Hematopoietic multipotent progenitor cell treated with erythropoietin and hydrocortisone succinate and interleukin-3 and kit ligand, for 8 days (in vitro differentiated cells): ENCODE results near the gene PLCB1.

ENCODE experiments used
- DNase-seq: peaks from one replicate; pipeline ENCODE4 v3.0.0-alpha.2; 2015

The PLCB1 gene

GRCh38 chr20:8749101-8749500, 617.0 kb downstream of the PLCB1 start:
- DNase-seq: no peak

DNA sequence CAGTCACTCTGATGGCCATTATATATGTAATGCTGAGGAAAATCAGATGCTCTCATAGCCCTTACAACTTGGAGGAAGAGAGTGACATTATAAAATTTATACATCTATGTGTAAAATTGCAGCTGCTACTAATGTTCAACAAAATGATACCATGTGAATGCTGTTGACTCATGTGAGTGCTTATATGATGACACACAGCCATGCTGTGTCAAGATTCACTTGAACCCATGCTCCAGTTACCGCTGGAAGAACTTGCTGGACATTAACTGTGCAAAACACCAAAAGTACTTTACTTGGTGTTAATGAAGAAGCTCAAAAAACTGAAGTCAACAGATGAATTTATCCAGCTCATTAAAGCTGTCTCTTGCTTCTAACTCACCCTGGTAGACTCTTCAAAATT, 617.9 kb downstream of the PLCB1 start:
- DNase-seq: no peak

- DNase-seq: no peak
These were observed 623.5 kb downstream of the PLCB1 start for GRCh38 chr20:8755340-8756118.

DNA sequence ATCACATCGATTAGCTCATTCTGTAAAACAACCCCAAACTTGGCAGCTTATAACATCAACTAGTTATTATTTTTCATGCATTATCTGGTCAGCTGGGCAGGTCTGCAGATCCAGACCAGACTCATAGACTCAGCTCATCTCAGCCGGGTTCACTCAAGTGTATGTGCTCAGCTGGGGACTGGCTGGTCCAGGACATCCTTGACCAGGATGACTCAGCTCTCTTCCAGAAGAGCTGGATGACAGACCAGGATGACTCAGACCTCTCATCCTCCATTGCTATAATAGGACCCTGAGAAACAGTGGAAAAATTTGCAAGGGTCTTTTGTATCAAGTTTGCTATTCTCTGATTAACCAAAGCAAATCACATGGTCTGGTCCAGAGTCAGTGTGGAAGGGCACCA, 624.3 kb downstream of the PLCB1 start:
- DNase-seq: peak; percentile 3

GRCh38 chr20:8757146-8757545, 625.1 kb downstream of the PLCB1 start:
- peak; percentile 58 for DNase-seq

DNA sequence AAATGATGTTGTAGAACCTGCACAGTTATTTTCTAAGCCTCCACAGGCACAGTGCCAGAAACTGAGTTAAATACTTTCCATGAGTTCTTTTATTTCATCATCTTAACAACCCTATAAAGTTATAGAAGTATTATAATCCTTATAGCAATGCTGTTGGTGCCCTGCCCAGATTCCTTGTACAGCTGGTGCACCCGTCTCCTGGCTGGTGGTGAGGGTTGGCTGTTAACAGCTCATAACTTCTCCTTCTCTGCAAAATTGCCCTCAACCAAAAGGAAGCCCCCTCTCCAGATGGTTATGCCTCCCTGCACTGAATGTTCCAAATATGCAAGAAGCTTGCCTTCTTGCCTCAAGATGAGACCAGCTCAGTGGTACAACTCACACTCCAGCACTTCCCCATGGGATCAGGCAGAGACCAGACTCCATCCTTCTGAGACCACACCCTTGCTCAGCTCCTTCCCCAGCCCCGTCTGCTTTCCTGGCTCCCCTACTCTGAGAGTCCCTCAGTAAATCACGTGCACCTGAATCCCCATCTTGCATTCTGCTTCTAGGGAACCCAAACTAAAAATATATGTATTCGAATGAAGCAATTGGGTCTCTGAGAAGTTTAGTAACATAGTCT, 632.4 kb downstream of the PLCB1 start:
- no peak for DNase-seq

DNA sequence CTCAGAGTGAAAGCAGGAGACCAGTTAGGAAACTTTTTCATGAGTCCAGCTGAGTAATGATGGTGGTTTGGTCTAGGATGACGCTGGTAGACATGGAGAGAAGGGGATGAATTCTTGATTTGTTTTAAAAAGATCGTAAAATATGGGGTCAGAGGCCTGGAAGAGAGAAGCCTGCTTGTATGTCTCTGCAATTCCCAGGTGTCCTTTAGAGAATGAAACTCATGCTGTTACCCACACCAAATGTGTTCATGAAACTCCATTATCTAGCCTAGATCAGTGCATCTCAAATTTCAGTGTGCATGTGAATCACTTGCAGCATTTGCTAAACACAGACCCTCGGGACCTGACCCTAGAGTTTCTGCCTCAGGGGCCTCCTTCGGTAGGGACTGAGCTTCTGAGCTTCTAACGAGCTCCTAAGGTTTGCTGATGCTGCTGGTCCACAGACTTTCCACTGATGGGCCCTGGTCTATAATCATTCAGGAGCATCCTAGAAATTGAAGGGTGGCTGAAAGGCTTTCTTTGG, 634.9 kb downstream of the PLCB1 start:
- no peak for DNase-seq

GRCh38 chr20:8774412-8774811, 642.3 kb downstream of the PLCB1 start:
- no peak for DNase-seq

DNA sequence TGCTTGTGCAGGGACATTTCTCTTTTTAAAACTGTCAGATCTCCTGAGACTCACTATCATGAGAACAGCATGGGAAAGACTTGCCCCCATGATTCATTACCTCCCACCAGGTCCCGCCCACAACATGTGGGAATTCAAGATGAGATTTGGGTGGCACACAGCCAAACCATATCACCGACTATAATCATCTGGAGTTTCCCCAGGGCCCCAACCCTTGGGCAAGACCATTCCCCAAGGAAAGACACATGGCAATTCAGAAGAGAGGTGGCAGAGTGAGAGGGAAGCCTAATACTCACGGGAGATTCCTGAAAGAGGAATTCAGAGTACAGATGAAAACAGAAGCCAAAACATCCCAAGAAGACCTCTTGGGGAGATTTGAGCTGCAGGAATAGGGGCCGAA, 645.8 kb downstream of the PLCB1 start:
- no peak for DNase-seq

DNA sequence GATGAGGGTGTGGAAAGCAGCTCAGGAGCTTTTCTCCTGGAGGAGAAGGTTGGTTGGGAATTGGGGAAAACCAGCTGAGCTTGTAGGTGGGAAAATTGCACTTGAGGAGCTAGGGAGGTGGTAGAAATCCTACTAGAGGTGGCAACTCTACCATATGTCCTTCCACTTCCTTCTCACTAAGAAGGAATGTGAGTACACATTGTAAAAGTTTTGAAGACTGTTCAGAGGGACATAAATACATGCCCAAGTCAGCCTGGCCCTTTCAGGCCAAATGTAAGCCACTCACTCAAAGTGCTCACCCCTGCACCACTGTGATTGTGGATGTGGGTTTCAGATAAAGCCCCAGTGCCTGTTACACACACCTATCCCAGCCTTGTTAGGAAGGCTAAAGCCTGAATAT, 646.3 kb downstream of the PLCB1 start:
- no peak for DNase-seq

GRCh38 chr20:8780915-8781314, 648.8 kb downstream of the PLCB1 start:
- no peak for DNase-seq

GRCh38 chr20:8782804-8783203, 650.7 kb downstream of the PLCB1 start:
- DNase-seq: no peak

GRCh38 chr20:8783734-8784133, 651.7 kb downstream of the PLCB1 start:
- no peak for DNase-seq

DNA sequence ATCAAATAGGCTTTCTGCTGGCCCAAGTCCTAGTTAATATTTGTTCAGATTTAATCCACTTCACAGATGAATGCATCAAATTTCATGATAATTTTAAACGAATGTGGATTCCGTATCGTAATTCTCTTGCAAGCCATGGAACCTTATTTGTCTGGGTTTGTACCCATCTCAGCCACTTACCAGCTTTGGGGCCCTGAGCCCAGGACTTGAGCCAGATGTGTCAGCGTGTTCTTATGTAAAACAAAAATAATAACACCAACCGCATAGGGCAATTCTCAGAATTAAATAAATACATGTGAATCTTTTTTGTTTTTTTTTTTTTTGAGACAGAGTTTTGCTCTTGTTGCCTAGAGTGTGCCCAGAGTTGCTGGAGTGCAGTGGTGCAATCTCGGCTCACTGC, 654.3 kb downstream of the PLCB1 start:
- DNase-seq: no peak

DNA sequence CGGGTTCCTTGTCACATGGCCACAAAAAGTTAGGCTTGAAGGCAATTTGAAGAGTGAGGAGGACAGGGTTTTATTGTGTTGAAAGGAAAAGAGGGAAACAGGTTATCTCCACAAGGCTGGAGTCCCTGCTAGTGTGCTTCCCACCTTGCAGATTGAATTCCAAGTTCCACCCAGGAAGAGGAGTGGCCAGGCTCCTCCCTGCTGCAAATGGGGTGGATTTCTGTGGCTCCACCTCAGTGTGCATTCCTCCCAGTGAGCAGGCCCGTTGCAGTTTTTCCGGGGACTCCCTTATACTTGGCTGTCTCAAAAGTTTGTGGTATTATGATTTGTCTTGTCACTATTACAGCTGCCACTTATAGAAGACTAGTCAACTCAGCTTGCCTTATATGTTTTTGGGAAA, 655.0 kb downstream of the PLCB1 start:
- no peak for DNase-seq

DNA sequence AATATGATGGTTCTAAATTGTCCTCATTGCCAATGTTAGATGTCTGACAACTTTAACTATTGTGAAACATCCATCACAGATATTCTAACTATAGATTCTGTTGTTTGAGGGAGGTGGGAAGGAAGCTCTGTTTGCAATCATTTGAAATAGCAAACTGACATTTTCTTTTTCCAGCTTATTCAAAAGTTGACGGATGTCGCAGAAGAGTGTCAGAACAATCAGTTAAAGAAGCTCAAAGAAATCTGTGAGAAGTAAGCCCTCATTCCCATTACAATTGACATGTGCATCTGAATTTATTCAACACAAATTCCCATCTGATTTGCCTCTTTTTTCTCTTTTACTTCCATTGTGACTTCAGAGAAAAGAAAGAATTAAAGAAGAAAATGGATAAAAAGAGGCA, 656.2 kb downstream of the PLCB1 start:
- DNase-seq: no peak

- no peak for DNase-seq
These were observed 656.8 kb downstream of the PLCB1 start for GRCh38 chr20:8788831-8789230.

GRCh38 chr20:8790442-8791074, 658.5 kb downstream of the PLCB1 start:
- peak; percentile 65 for DNase-seq

GRCh38 chr20:8795404-8795803, 663.3 kb downstream of the PLCB1 start:
- DNase-seq: no peak

DNA sequence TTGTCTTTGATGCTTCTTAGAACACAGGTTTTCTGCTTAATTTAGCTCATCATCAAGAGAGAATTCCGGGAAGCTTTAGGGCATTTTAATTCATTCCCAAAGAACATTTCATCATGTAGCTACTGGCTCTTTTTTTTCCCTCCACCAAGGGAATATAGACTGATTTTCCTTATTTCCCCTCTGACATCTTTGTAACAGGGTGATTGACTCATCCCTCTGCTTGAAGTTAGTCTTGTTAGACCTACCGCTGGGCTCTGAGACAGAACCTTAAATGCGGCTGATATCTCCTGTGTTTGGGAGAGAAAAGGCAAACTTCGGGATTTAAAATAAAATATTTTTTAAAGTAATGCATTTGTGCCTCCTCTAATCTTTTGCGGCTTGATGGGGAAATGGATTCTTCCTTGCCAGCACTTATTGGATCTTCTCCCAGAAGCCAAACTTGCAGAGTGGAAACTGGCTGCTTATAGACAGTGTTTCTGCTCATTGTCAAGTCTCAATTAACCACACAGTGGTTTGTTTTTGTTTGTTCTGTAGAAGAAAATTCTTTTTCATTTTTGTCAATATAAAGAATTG, 664.1 kb downstream of the PLCB1 start:
- no peak for DNase-seq

GRCh38 chr20:8798505-8798904, 666.4 kb downstream of the PLCB1 start:
- DNase-seq: no peak

DNA sequence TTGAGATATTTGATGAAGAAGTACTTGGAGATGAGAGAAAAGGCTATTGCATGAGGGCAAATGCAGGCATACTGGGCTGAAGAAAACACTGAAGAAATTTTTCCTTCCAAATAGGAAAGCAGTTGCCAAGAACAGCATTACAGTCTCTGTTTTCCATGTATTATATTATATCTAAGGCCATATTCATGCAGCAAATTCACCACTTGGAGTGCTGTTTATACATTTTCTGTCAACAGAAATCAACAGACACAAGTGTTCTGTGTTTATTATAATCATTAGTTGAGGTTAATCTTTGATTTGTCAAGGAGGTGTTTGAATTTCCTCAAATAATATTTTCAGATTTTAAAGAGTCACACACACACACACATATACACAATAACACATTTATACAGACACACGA, 668.0 kb downstream of the PLCB1 start:
- no peak for DNase-seq

- no peak for DNase-seq
These were observed 669.6 kb downstream of the PLCB1 start for GRCh38 chr20:8801686-8802085.

DNA sequence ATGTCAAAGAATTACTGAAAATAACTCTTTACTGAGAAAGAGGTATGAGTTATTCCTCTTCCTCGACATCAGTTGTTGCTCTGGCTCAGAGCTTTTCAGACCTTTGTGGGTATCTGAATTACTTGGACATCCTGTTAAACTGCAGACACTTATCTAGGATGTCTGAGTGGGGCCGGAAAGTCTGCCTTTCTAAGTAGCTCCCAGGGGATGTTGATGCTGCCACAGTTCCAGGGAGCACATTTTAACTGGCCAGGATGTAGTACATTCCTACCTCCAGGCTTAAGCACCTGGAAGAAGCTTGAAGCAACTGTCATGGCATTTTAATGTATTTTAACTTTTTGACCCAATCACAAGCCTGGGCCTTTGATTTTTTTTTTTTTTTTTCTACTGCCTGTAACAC, 671.0 kb downstream of the PLCB1 start:
- DNase-seq: no peak
